Fibroblast of the conjunctiva (primary cell): ENCODE measurements around the gene KMT2D.

Source experiments
- DNase-seq: peaks from one replicate; pipeline ENCODE4 v3.0.0-alpha.2; 2010; ENCODE audit warnings: low read depth

KMT2D gene

GRCh38 chr12:49052451-49053208 is 8.0 kb downstream of the KMT2D start:
- DNase-seq: no peak

GRCh38 chr12:49051777-49052438 is 8.7 kb downstream of the KMT2D start:
- no peak for DNase-seq

- DNase-seq: no peak
These were observed 9.2 kb downstream of the KMT2D start for GRCh38 chr12:49051373-49051764.

- DNase-seq: no peak
These were observed 9.9 kb downstream of the KMT2D start for GRCh38 chr12:49050507-49051372.

GRCh38 chr12:49049566-49050224 is 10.9 kb downstream of the KMT2D start:
- DNase-seq: no peak

GRCh38 chr12:49048953-49049352 is 11.6 kb downstream of the KMT2D start:
- DNase-seq: no peak

GRCh38 chr12:49046129-49046895 is 14.3 kb downstream of the KMT2D start:
- DNase-seq: no peak

GRCh38 chr12:49044660-49045059 is 15.9 kb downstream of the KMT2D start:
- DNase-seq: no peak

GRCh38 chr12:49043856-49044258 is 16.7 kb downstream of the KMT2D start:
- no peak for DNase-seq

GRCh38 chr12:49043241-49043640 is 17.4 kb downstream of the KMT2D start:
- DNase-seq: no peak

- DNase-seq: no peak
These were observed 18.6 kb downstream of the KMT2D start for GRCh38 chr12:49041881-49042484.

- DNase-seq: no peak
These were observed 19.3 kb downstream of the KMT2D start for GRCh38 chr12:49041036-49041880.

GRCh38 chr12:49040364-49040855 is 20.2 kb downstream of the KMT2D start:
- DNase-seq: no peak

- no peak for DNase-seq
These were observed 20.9 kb downstream of the KMT2D start for GRCh38 chr12:49039421-49040363.

- DNase-seq: no peak
These were observed 22.2 kb downstream of the KMT2D start for GRCh38 chr12:49038291-49038955.

GRCh38 chr12:49037947-49038237 is 22.7 kb downstream of the KMT2D start:
- no peak for DNase-seq

- DNase-seq: no peak
These were observed 23.3 kb downstream of the KMT2D start for GRCh38 chr12:49037111-49037946.
